GM19351 (cell line): Measurements from ENCODE around the gene DAGLA.
A peak's percentile ranks its signal among the peaks of the same experiment; 100 is the strongest.

Experiments used
- ATAC-seq: cut with Tn5 transposase; IDR thresholded peaks from one replicate; pipeline ENCODE4 v1.9.1; 2021; ENCODE audit warnings: mild to moderate bottlenecking, moderate library complexity; ENCODE audit not compliant: unreplicated experiment

The DAGLA gene

GRCh38 chr11:61724437-61724836 lies 44.2 kb downstream of the DAGLA start:
- ATAC-seq, result no peak

DNA sequence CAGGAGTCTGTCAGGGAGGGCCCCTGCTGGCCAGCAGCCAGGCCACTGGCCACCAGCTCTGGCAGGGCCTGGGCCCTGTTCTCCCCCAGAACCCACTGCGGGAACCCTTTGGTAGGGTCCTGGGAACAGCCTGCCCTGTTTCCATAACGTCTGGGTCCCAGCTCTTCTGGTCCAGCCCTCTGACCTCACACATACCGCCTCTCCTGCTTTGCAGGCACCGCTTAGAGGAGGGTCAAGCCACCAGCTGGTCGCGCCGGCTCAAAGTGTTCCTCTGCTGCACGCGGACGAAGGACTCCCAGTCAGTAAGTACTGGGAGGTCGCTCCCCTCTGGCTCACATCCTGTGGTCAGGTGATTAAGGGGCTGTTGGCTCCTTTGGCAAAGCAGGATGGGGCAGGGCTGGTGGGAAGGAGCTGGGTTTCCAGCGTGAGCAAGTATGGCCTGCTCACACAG lies 45.6 kb downstream of the DAGLA start:
- no peak for ATAC-seq

DNA sequence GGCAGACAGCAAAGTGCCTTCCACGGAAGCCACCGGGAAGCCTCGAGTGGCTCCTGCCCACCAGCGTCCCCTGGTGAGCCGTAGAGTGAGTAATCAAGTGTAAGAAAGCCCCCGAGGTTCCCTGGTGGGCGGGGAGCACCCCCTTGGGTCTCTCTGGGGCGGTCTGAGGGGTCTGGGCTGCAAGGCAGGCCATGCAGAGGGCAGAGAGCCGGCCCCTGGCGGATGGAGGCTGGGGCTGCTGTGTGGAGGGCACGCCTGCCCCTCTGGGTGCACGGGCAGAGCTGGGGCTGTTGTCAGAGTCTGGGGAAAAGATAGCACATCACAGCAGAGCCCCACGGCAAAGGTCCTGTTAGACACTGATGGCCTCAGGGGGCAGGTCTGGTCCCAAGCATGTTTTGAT lies 46.6 kb downstream of the DAGLA start:
- ATAC-seq, result no peak

DNA sequence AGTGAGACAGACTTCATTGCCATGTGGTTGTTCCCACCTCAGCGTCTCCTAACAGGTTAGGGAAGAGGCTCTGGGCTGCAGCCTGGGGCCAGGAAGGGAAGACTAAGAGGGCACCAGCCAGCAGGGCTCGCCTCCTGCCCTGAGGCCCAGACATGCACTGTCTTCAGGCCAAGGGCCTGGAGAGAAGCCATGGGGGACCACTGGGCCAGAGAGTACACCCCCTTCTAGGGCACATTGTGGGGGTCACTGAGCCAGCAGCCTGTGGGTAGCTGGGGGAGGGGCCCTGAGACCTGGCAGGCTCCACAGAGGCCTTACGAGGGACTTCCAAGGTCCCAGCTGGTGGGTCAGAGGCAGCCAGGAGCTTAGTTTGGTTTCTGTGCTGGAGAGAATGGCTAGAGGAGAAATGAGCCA lies 47.2 kb downstream of the DAGLA start:
- ATAC-seq, result no peak

DNA sequence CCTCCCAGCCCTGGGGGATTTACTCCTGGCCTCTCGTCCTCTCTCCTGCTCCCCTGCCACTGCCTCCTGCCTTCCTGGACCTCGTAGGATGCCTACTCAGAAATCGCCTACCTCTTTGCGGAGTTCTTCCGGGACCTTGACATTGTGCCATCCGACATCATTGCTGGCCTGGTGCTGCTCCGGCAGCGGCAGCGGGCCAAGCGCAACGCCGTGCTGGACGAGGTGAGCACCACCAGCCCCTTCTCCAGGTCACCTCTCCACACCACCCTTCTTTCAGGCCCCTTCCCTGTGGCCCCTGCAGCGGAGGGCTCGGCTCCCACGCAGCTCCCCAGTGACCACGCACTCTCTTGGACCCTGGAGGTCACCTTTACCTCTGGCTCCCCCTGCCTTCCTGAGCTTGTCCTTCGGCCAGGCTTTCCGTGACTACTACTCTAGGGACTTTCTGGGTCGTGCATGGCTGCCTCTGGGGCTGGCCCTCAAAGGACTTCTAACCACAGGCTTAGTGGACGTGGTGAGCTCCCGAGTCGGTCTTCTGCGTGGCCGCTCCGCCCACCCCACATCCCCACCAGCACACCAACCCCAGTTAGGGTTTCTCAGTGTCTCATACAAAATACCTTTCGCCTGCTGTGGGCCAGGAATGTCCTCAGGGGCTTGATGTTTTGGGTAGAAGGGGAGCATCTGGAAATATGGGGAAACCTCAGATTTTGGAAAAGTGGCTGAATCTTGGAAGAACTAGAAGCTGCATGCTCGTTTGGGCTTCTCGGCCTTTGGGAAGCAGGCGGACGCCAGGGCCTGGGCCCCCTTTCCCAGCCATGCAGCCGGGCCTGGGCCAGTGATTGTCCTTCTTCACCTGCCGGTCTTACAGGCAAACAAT lies 48.1 kb downstream of the DAGLA start:
- no peak for ATAC-seq

DNA sequence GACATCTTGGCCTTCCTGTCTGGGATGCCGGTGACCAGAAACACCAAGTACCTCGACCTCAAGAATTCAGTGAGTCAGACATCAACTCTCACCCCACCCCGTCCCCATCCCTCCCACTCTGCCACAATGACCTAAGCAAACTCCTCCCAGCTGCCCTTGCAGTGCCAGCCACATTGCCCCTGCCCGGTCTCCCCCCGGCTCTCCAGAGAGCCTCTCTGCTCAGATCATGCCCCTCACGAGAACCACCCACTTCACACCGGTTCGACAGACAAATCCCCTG lies 48.7 kb downstream of the DAGLA start:
- no peak for ATAC-seq

- no peak for ATAC-seq
Observed at GRCh38 chr11:61730240-61730994, 50.2 kb downstream of the DAGLA start.

GRCh38 chr11:61731211-61731951 lies 51.2 kb downstream of the DAGLA start:
- no peak for ATAC-seq

DNA sequence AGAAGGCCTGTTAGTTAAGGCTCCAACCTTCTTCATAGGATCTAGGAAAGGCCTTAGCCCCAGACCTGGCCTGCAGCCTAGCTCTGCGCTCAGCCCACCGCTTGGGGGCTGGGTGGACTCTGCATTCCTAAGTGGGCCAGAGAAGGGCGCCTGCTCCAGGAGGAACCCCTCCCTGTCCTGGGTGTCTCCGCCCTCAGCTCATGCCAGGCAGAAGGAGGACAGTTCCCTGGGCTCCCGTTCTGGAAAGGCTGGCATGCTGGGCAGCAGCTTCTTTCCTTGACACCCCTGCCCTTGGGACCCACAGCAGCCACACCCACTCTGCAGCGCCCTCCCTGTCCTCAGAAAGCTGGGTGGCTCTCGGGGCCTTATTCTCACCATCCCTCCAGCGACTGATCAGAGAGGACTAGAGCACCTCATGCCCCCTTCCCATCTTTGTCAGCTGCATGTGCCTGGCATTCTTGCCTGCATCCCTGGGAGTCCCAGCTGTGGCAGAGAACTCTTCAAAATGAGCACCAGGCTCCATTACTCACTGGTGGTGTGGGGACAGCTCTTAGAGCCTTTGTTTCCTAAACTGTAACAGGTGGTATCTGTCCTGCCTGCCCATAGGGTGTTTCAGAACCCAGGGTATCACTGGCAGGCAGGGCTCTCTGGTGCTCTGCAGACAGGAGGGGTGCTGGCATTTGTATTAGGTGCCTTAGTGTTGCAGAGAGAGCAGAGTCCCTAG lies 51.9 kb downstream of the DAGLA start:
- no peak for ATAC-seq

- ATAC-seq, result no peak
Observed at GRCh38 chr11:61732705-61733104, 52.5 kb downstream of the DAGLA start.

DNA sequence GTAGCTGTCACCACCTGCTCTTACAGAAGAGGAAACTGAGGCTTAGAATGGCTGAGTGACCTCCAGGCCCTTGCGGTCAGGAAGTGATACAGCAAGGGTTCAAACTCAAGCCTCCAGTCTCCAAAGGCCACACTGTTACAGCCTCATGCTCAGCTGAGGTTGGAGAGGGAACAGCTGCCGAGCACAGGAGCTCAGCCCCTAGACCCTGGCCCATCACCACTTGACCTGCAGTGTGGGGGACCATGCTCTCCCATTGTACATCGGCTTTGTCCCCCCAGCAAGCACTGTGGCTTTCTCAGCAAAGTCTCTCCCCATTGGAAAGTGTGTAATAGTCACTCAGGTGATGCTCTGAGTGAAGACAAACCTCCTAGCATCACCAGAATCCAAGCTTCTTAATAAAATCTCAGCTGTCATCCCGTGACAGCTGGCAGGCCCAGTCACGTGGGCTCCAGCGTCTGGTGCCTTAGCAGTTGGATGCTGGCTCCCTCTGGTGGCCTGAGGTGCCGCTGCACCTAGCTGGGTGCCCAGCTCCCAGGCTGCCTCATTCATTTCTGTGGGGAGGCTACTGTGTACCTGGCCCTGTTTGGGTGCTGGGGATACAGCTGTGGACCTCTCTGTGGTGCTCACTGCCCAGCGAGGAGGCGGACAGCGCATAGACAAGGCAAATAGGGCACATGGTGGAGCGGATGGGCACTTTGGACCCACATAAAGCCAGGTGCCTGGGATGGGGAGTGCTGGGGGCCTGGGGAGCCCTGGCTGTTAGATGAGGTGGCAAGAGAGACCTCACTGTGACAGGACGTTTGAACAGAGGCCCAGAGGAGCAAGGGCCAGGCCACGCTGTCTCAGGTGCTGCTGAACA lies 53.2 kb downstream of the DAGLA start:
- ATAC-seq, result peak; percentile 83

DNA sequence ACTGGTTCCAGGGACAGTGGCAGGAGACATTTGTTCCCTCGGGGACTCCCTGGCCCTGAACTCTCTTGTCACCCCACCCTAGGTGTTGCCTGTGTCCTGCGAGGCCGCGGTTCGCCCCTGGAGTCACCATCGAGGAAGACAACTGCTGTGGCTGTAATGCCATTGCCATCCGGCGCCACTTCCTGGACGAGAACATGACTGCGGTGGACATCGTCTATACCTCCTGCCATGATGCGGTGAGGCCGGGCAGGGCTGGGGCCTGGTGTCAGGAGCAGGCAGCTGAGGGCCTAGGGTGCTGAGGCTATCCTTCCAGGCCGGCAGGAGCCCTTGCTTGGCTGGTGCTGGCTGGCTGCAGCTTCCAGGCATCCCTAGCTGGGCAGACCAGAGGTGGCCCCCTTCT lies 54.6 kb downstream of the DAGLA start:
- ATAC-seq, result no peak

GRCh38 chr11:61735391-61735790 lies 55.2 kb downstream of the DAGLA start:
- ATAC-seq, result no peak

DNA sequence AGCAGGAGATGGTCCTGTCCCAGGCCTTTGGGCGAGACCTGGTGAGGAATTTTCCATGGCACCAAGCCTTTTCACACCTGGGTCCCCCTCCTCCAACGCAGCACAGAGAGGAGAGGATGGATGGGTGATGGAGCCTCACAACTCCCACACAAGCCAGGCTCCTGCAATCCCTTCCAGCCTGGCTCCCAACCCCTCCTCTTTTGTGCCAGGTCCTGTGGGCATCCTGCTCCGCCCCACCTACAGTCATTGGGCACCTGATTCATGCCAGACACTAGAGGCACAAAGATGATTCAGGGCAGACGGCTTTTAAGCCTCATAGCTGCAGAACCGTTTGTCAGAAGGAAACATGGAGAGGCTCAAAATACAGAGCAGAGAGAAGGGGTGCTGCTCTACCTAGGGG lies 56.1 kb downstream of the DAGLA start:
- ATAC-seq, result no peak

DNA sequence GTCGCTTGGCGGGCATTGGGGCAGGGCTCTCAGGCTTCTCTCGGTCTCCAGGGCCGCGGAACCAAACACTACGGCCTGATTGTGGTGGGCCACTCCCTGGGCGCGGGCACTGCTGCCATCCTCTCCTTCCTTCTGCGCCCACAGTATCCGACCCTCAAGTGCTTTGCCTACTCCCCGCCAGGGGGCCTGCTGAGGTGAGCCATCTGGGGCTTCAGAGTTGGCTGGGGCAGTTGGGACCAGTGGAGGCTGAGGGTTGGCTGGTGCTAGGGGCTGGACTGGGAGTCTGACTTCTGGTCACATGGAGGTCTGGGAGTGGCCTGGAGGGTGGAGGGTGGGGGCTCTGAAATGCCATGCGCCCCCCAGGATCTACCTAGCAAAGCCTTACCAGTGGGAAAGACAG lies 56.9 kb downstream of the DAGLA start:
- no peak for ATAC-seq

DNA sequence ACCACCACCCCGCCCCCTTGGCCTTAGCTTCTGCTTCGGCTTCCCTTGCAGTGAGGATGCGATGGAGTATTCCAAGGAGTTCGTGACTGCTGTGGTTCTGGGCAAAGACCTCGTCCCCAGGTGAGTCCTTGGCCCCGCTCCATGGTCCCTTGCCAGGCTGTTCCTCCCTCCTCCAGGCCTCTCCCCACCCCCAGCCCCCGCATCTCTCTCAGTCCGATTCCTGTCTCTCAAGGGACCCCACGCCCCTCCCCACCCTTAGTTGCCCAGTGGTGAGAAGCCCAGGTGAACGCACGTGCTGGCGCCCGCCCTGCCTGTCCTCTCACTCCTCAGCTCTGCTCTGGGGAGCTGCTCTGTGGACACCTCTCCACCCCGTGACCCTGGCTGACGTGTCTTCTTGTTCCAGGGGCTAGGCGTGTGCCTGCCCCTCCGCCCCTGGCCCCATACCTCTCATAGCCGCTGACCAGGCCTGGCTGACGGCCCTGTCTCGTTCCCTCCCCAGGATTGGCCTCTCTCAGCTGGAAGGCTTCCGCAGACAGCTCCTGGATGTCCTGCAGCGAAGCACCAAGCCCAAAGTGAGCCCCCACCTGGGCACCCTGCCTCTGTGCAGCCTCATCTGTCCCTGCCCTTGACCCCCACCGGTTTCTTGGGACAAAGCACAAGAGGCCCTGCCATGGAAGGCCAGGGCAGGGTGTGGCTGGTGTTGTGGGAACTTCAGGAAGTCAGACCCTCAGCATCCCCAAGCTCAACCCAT lies 57.6 kb downstream of the DAGLA start:
- no peak for ATAC-seq

GRCh38 chr11:61738776-61739175 lies 58.6 kb downstream of the DAGLA start:
- no peak for ATAC-seq

DNA sequence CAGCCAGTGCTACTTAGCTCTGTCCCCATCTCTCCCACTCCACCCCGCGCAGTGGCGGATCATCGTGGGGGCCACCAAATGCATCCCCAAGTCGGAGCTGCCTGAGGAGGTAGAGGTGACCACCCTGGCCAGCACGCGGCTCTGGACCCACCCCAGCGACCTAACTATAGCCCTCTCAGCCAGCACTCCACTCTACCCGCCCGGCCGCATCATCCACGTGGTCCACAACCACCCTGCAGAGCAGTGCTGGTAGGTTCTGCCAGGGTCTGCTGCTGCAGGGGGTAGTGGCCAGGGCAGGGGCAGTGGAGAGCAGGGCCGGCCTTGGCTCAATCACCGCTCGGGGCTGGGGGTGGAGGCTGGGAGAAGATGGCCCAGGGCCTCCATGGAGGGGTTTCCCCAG lies 59.2 kb downstream of the DAGLA start:
- ATAC-seq, result no peak

- ATAC-seq, result no peak
Observed at GRCh38 chr11:61739966-61740365, 59.8 kb downstream of the DAGLA start.
